Muscle of back (tissue), 13 donors: ENCODE results near the gene CADM4. TPM values are rescaled to one million over a fixed set of nuclear protein-coding genes. Genes with fewer than 3 reads are reported as not detected.
A peak's percentile ranks its signal among the peaks of the same experiment; 100 is the strongest.
"Not testable (repeated sequence)": the region's sequence is repeated elsewhere in the genome, so short reads cannot be mapped to it uniquely, and the experiment has no call there.

Experiments
- DNase-seq, 3 donors: peaks; one replicate each; pipeline versions ENCODE4 v3.0.0 to v3.0.0-alpha.2; 2013
- long read RNA-seq, 9 donors: transcript quantifications; one replicate each; lab custom pipeline, GENCODE V29; 2026
- polyA plus RNA-seq, 10 donors: library from polyadenylated mRNA; unstranded; fragments of 120-200 nt; gene quantifications; one replicate each; pipeline ENCODE4 v1.2.1, GENCODE V29; 2013; ENCODE audit not compliant: insufficient read length in 10 of 10

The CADM4 gene
- 10 to 100 TPM in 3 of 10 donors, 1 to 10 TPM in 7; 5.6 to 19.4 (median 8.7) TPM for polyA plus RNA-seq
- long read RNA-seq, donor 1, partial matches to known transcripts: 0 of 4 reads
- long read RNA-seq, donor 1, other reads (novel, unspliced or antisense): 0 of 4 reads
- long read RNA-seq, donor 2, partial matches to known transcripts: 0 of 2 reads
- long read RNA-seq, donor 2, other reads (novel, unspliced or antisense): 0 of 2 reads
- long read RNA-seq, donor 3: 0 reads
- long read RNA-seq, donor 4, partial matches to known transcripts: 0 of 2 reads
- long read RNA-seq, donor 4, other reads (novel, unspliced or antisense): 0 of 2 reads
- long read RNA-seq, donor 5, transcript CADM4-201 (9 exons, 2,178 nt): major isoform, 6 of 6 reads
- long read RNA-seq, donor 5, partial matches to known transcripts: 0 of 6 reads
- long read RNA-seq, donor 5, other reads (novel, unspliced or antisense): 0 of 6 reads
- long read RNA-seq, donor 6, partial matches to known transcripts: 0 of 1 reads
- long read RNA-seq, donor 6, other reads (novel, unspliced or antisense): 0 of 1 reads
- long read RNA-seq, donor 7, partial matches to known transcripts: 0 of 1 reads
- long read RNA-seq, donor 7, other reads (novel, unspliced or antisense): 0 of 1 reads
- long read RNA-seq, donor 8, partial matches to known transcripts: 0 of 2 reads
- long read RNA-seq, donor 8, other reads (novel, unspliced or antisense): 0 of 2 reads
- long read RNA-seq, donor 9: 0 reads

- DNase-seq: peak in 1 of 3 donors; percentile 39
Measured at GRCh38 chr19:43639519-43640423, at the start of gene CADM4. Gene CADM4 (minus strand): TSS chr19:43639850. CDS start chr19:43639790, 60 bp downstream.

GRCh38 chr19:43688059-43688701, 48.5 kb upstream of the CADM4 start:
- DNase-seq: no peak

GRCh38 chr19:43687660-43687997, 48.0 kb upstream of the CADM4 start:
- peak in 1 of 3 donors; percentile 42 for DNase-seq

GRCh38 chr19:43684326-43684725, 44.7 kb upstream of the CADM4 start:
- no peak for DNase-seq

- no peak for DNase-seq
Measured at GRCh38 chr19:43683905-43684304, 44.3 kb upstream of the CADM4 start.

GRCh38 chr19:43682824-43683661, 43.4 kb upstream of the CADM4 start:
- no peak for DNase-seq

GRCh38 chr19:43682269-43682668, 42.6 kb upstream of the CADM4 start:
- DNase-seq: not testable (repeated sequence)

GRCh38 chr19:43681821-43682220, 42.2 kb upstream of the CADM4 start:
- DNase-seq: no peak

- no peak for DNase-seq
Measured at GRCh38 chr19:43678512-43679261, 39.0 kb upstream of the CADM4 start.

- DNase-seq: no peak
Measured at GRCh38 chr19:43675906-43676305, 36.3 kb upstream of the CADM4 start.

- no peak for DNase-seq
Measured at GRCh38 chr19:43675269-43675879, 35.7 kb upstream of the CADM4 start.

GRCh38 chr19:43674596-43674995, 34.9 kb upstream of the CADM4 start:
- DNase-seq: peak in 1 of 3 donors; percentile 29

- no peak for DNase-seq
Measured at GRCh38 chr19:43674183-43674582, 34.5 kb upstream of the CADM4 start.

GRCh38 chr19:43673637-43674036, 34.0 kb upstream of the CADM4 start:
- no peak for DNase-seq

- no peak for DNase-seq
Measured at GRCh38 chr19:43672061-43672679, 32.5 kb upstream of the CADM4 start.

GRCh38 chr19:43668406-43669109, 28.9 kb upstream of the CADM4 start:
- peak; percentile 97 to 99 (median 98) for DNase-seq

- no peak for DNase-seq
Measured at GRCh38 chr19:43667876-43668405, 28.3 kb upstream of the CADM4 start.
